ENCODE data around the gene PIGU. TPM values are rescaled to one million over a fixed set of nuclear protein-coding genes. Genes with fewer than 3 reads are reported as not detected.
A peak's percentile ranks its signal among the peaks of the same experiment; 100 is the strongest.

The PIGU gene
- total and polyA plus RNA-seq, 2 of the 13 experiments (the other 11 are each of a cell fraction or from before 2014, with no cell fraction given): 45.5 to 231 TPM

GRCh38 chr20:34512955-34513419, 163.9 kb downstream of the PIGU start:
- BruUV-seq (replicated peaks): no TSS peak
- Histone ChIP-seq H3K27ac (ENCODE audit: extremely low read length, insufficient read depth, low read length) (peak overlapping the region; percentile 74), H3K9me3 (ENCODE audit: low read length) (no peaks in the 10 kb centered on the region), H3K27me3 (ENCODE audit: control insufficient read depth in 1 of 2, insufficient read depth in 2 of 2, low read length in 2 of 2) (no peaks in the 10 kb centered on the region; a peak in 1 of 5 replicates), H3K4me3 (replicated peaks in 1 of 3; ENCODE audit: insufficient read depth in 1 of 3, low read depth in 2 of 3, low read length in 3 of 3) (peak overlapping the region in 1 of 3 experiments; percentile 15; a peak in 2 of 6 replicates), H2AFZ (ENCODE audit: low read length) (no peak overlapping the region), H3K36me3 (replicated peaks in 1 of 2; ENCODE audit: control insufficient read depth in 1 of 2, insufficient read depth in 2 of 2, low read length in 2 of 2) (peaks cover 5 to 20% of the 10 kb centered on the region in 2 experiments), H3K4me2 (ENCODE audit: low read depth, low read length) (peak overlapping the region; percentile 77), H3K4me1 (ENCODE audit: insufficient read depth, low read length) (peaks cover 61% of the 10 kb centered on the region), H4K20me1 (ENCODE audit: insufficient read depth, low read length) (peaks cover 14% of the 10 kb centered on the region), H3K79me2 (ENCODE audit: insufficient read depth, low read length) (peaks cover 21% of the 10 kb centered on the region), H3K9ac (ENCODE audit: insufficient read depth, low read depth, low read length) (peak overlapping the region; percentile 59; the same call in 1 of the 2 replicates)
- FAIRE-seq: no peak
- in situ Hi-C loops (cut with HindIII; ENCODE audit: extremely low pct_ligation_motif_present, low pct_unique_long_range_greater_than_20kb): no loop called here
- ATAC-seq: no peak
- DNase-seq (ENCODE audit: low spot score): no peak
- ChIA-PET CTCF (ENCODE audit: low intra/inter-chr PET ratio, low total read pairs) (no interaction called here), POLR2A (interaction anchor here (1.2 to 1.7 kb wide), 7 partner anchors 8 to 313 kb away, joined by 4 to 12 read pairs (median 5); partner anchors contain the start of genes AHCY, ITCH and NCOA6)
- intact Hi-C loops (cut with micrococcal nuclease; ENCODE audit: unreplicated experiment): loop anchor here (2.0 kb wide), 1 partner anchor 14 kb away; no protein-coding TSS in a partner anchor
- TF ChIP-seq ARID3A (IDR thresholded peaks at IDR 0.05; ENCODE audit: low read depth, low read length) (0 out of 2 replicates have a peak, but pooled peaks have one; percentile 12), ZNF142 (CRISPR knock-in tag; IDR thresholded peaks at IDR 0.05) (0 out of 2 replicates have a peak, but pooled peaks have one; percentile 5), PRDM4 (CRISPR knock-in tag; IDR thresholded peaks at IDR 0.05; ENCODE audit: borderline replicate concordance) (no peak), ZSCAN21 (CRISPR knock-in tag; IDR thresholded peaks at IDR 0.05; ENCODE audit: borderline replicate concordance) (0 out of 2 replicates have a peak, but pooled peaks have one; percentile 23), ZNF784 (CRISPR knock-in tag; IDR thresholded peaks at IDR 0.05; ENCODE audit: borderline replicate concordance) (0 out of 2 replicates have a peak, but pooled peaks have one; percentile 58), TBX2 (CRISPR knock-in tag; IDR thresholded peaks at IDR 0.05; ENCODE audit: borderline replicate concordance) (no peak), ZBTB25 (CRISPR knock-in tag; IDR thresholded peaks at IDR 0.05) (no peak), ZNF17 (CRISPR knock-in tag; IDR thresholded peaks at IDR 0.05) (no peak)
